Stomach (tissue), 4 donors: ENCODE measurements around the gene PPIF.

Experiments
- POLR2A ChIP-seq, 4 donors: fragments of 450-650 bp; IDR thresholded peaks; one replicate each; pipeline ENCODE4 v1.6.1; 2016; ENCODE audit warnings: antibody characterized with exemption in 4 of 4, control low read depth in 2 of 4, mild to moderate bottlenecking in 1 of 4, moderate library complexity in 1 of 4
- TF ChIP-seq, protein P1 (sequence below), 7 experiments: fragments of 450-650 bp in 4 of 7; fragments of 200-600 bp in 3 of 7; sonication (generic) in 3 of 7; IDR thresholded peaks; one replicate each; pipeline ENCODE4 v1.5.1; 2016 to 2019; ENCODE audit warnings: antibody characterized with exemption in 7 of 7, control low read depth in 2 of 7, mild to moderate bottlenecking in 1 of 7

DNA sequence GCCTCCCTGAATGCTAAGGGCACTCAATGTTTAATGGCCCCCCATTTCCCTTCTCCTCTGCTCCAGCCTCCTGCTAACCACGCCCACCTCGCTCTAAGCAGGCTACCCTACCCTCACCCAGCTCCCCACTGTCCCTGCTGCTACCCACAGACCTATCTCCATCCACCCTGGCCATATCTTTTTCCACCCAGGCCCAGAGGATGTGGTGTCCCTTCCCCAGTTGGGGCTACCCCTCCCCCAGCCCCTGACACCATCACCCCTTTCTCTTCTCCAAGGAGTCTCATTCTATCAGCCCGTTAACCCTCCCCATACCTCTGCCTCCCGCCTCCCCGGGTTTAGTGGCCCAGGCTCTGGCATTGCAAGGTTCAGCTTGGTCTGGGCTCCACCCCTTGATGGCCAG lies 28.9 kb upstream of the PPIF start:
- TF ChIP-seq, protein P1, sequence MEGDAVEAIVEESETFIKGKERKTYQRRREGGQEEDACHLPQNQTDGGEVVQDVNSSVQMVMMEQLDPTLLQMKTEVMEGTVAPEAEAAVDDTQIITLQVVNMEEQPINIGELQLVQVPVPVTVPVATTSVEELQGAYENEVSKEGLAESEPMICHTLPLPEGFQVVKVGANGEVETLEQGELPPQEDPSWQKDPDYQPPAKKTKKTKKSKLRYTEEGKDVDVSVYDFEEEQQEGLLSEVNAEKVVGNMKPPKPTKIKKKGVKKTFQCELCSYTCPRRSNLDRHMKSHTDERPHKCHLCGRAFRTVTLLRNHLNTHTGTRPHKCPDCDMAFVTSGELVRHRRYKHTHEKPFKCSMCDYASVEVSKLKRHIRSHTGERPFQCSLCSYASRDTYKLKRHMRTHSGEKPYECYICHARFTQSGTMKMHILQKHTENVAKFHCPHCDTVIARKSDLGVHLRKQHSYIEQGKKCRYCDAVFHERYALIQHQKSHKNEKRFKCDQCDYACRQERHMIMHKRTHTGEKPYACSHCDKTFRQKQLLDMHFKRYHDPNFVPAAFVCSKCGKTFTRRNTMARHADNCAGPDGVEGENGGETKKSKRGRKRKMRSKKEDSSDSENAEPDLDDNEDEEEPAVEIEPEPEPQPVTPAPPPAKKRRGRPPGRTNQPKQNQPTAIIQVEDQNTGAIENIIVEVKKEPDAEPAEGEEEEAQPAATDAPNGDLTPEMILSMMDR (IDR thresholded peaks at IDR 0.05): no peak
- no peak for TF ChIP-seq POLR2A (IDR thresholded peaks at IDR 0.05)
